ENCODE measurements around the gene PLEKHA8.

The PLEKHA8 gene

DNA sequence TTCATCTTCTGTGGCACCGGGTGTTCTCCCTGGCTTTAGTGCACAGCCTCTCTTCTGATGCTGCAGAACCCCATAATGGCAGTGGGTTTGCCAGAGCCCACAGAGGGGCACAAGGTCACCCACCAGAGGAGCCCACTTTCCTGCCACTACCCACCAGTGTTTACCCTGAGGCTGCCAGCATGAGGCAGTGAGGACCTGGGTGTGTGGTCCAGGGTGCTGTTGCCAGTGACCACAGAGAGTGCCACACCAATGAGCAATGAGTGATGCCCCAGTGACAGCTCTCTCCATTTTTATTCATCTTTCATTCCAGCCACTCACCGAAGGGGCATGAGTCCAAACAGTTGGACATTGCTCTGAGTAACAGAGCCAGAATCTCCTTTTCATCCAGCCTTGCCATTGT, 141.4 kb downstream of the PLEKHA8 start:
- no peak for DNase-seq (ENCODE audit: low spot score)

DNA sequence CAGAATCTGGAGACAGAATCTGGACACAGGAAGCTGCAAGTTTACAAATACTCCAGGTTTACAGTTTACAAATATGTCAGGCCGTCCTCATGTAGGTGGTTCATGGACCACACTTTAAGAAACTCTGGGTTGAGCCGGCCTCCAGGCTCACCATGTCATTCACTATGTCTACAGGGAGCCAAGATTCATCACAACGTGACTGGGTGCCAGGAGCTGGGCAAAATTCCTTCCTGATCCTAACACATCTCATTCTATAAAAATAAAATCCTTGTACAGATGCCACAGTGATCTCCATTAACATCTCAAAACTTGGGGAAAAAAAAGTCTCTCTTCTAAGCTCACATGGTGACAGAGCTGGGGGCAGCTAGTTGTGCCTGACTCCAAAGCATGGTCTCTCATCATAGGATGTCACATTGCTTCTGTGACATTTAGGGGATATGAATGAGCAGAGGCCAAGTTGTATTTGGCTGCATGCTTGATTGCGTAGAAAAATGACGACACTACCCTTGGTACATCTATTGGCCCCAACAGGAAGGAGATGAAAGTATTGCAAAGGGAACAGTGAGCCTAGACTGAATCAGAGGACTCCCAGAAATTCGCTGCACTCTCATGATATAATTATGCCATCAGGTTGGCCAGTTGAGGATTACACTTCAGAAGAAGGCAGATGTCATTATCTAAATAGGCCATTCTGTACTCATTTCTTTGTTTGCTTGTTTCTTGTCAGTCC, 142.4 kb downstream of the PLEKHA8 start:
- no peak for DNase-seq (ENCODE audit: low spot score)

- no peak for DNase-seq (ENCODE audit: low spot score)
Measured at GRCh38 chr7:30171766-30172447, 143.7 kb downstream of the PLEKHA8 start.

- DNase-seq (ENCODE audit: low spot score) = no peak
Measured at GRCh38 chr7:30172451-30172850, 144.2 kb downstream of the PLEKHA8 start.

DNA sequence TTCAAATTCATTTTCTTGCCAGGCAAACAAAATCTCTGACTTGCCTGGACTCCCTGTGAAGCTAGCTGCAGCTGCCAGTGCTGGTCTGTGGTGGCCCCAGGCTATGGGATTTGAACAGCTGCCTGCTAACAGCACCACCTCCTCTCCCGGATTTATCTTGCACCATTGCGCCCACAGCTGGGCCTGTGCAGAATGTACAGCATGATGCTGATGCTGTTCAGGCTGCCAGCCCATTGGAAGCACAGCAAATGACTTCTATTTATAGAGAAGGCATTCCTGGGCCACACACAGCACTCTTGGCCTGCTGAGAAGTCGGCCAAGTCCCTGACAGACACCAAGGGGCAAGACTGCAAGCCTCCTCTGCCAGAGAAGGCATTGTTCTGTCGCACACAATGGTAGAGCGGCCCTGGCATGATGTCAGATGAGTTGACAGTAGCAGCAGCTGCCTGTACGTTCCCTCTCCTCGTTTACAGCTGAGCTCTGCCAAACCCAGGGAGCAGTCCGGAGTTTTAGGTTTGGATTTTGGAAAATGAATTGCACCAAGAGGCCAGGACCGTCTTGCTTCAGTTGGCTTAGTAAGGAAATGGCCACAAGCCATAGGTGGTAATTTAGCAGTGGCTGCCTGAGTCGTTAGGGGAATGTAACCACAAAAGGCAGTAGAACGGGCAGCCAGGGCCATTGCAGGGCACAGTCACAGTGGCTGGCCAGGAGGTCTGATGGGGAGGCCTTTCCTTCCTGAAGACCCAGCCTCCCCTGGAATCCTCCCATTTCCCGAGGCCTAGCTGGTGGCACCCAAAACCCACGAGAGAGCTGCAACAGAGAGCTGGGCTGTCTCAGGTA, 145.1 kb downstream of the PLEKHA8 start:
- no peak for DNase-seq (ENCODE audit: low spot score)

DNA sequence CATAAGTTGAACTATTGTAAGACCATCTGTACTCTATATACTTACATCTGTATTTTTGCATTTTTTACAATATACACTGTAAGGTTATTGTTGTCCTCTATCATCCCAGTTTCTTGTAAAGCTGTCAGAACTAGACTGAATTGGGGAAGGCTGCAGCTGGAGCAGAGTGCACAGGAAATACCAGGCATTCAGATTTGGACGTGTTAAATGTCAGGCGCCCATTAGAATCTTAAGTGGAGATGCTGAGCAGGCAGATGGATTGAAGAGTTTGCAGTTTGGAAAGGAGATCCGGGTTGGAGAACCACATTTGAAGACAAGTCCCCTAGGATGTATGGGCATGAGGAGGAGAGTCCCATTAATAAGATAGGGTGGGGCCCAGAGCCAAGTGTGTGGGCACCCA, 147.0 kb downstream of the PLEKHA8 start:
- no peak for DNase-seq (ENCODE audit: low spot score)

DNA sequence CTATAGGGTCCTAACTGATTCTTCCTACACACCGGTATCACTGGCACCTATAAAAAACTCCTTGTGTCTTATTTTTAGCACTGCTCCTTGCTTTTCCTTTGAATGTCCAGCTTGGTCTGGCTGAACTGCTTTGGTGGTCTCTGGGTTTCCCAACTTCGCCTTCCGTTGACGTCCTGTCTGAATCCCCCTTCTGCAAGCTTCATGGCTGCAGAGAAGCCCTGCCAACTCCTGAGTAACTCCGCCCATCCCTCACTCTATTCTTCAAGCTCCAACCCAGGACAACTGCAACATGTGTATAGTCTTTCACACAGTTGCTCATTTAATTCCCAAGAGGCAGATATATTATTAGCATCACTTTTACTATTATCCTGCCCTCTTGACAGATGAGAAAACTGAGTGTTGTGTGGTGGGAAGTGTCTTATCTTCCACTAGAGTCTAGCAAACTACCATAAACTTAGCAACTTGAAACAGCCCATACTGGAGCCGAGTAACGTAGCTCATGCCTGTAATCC, 147.5 kb downstream of the PLEKHA8 start:
- DNase-seq (ENCODE audit: low spot score) = no peak

- DNase-seq (ENCODE audit: low spot score) = no peak
Measured at GRCh38 chr7:30176463-30177109, 148.4 kb downstream of the PLEKHA8 start.

GRCh38 chr7:30177186-30177585, 149.0 kb downstream of the PLEKHA8 start:
- DNase-seq (ENCODE audit: low spot score) = no peak

DNA sequence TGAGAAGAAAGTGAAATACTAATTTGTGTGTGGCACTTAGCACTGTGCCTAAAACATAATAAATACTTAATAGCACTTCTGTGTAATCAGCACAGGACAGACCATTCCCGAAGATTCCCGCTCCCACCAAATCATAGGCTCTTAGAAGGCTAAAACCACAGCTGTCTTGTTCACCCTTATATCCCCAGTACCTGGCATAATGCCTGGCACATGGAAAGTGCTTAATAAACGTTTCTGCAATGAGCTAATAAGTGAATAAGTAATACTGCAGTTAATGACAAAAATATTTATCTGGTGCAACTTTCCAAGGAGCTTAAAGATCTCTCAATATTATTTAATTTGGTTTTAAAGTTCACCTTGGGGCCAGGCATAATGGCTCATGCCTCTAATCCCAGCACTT, 149.8 kb downstream of the PLEKHA8 start:
- DNase-seq (ENCODE audit: low spot score) = no peak

- no peak for DNase-seq (ENCODE audit: low spot score)
Measured at GRCh38 chr7:30178748-30179436, 150.7 kb downstream of the PLEKHA8 start.

Measured in CD4-positive, alpha-beta T cell treated with Interleukin-2 at 100 ng/mL for 4 hours (primary cell).